HepG2 (cell line): ENCODE measurements around the gene DMKN.

Source experiments
- CHD2 ChIP-seq: IDR thresholded peaks from 2 replicates; pipeline ENCODE4 v1.6.1; 2011; ENCODE audit warnings: low read depth, low read length, improper control_type of control experiment
- GABPA ChIP-seq, 2 experiments: IDR thresholded peaks; 2 replicates each; pipeline ENCODE4 v1.6.1; 2011 to 2016; ENCODE audit warnings: low read depth in 2 of 2, low read length in 1 of 2, missing biosample characterization in 1 of 2, missing genetic modification characterization in 1 of 2
- JUN ChIP-seq: sonication (generic); formaldehyde crosslinking; IDR thresholded peaks from 2 replicates; pipeline ENCODE4 v1.4.0; 2020; ENCODE audit warnings: mild to moderate bottlenecking, missing genetic modification reagents
- KLF6 ChIP-seq: IDR thresholded peaks from 2 replicates; pipeline ENCODE4 v1.8.0; 2016; ENCODE audit warnings: missing biosample characterization, missing genetic modification reagents
- ZNF274 ChIP-seq: sonication (generic); formaldehyde crosslinking; IDR thresholded peaks from 2 replicates; pipeline ENCODE4 v1.5.1; 2020; ENCODE audit warnings: mild to moderate bottlenecking, missing genetic modification reagents
- ZNF510 ChIP-seq: sonication (generic); formaldehyde crosslinking; IDR thresholded peaks from 2 replicates; pipeline ENCODE4 v1.4.0; 2020; ENCODE audit warnings: low read depth, mild to moderate bottlenecking, missing genetic modification reagents

GRCh38 chr19:35468637-35469036 is 44.8 kb downstream of the DMKN start:
- TF ChIP-seq KLF6 (CRISPR knock-in tag) (no peak), GABPA (IDR thresholded peaks at IDR 0.05; ENCODE audit: low read depth, low read length) (no peak), GABPA (CRISPR knock-in tag; IDR thresholded peaks at IDR 0.05; ENCODE audit: low read depth) (no peak), ZNF510 (CRISPR knock-in tag) (no peak), JUN (no peak), CHD2 (no peak), ZNF274 (CRISPR knock-in tag) (no peak)
